ENCODE measurements around the gene RRAS2.

RRAS2 gene

DNA sequence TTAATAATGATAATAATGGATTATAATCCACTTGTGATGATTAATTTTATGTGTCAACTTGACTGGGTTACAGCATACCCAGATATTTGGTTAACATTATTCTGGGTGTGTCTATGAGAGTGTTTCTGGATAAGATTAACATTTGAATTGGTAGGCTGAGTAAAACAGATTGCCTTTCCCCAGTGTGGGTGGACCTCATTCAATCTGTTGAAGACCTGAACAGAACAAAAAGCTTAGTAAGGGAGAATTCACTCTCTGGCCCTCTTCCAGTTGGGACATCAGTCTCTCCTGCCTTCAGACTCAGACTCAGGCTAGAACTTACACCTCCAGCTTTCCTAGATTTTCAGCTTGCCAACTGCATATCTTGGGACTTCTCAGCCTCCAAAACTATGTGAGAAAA, 37.3 kb upstream of the RRAS2 start:
- Histone ChIP-seq H3K4me1 (no peaks in the 10 kb centered on the region), H3K9me3 (ENCODE audit: control insufficient read depth, low read length) (no peaks in the 10 kb centered on the region), H3K4me2 (ENCODE audit: low read length) (no peak overlapping the region), H3K27ac (no peak overlapping the region), H2AFZ (no peak overlapping the region), H3K9ac (no peak overlapping the region), H3K4me3 (ENCODE audit: low read depth, low read length) (no peak overlapping the region), H3K79me2 (no peaks in the 10 kb centered on the region), H3K36me3 (ENCODE audit: control insufficient read depth, insufficient read depth, low read length) (no peaks in the 10 kb centered on the region), H3K27me3 (ENCODE audit: control insufficient read depth, insufficient read depth, low read length) (no peaks in the 10 kb centered on the region)
- TF ChIP-seq, protein P1, sequence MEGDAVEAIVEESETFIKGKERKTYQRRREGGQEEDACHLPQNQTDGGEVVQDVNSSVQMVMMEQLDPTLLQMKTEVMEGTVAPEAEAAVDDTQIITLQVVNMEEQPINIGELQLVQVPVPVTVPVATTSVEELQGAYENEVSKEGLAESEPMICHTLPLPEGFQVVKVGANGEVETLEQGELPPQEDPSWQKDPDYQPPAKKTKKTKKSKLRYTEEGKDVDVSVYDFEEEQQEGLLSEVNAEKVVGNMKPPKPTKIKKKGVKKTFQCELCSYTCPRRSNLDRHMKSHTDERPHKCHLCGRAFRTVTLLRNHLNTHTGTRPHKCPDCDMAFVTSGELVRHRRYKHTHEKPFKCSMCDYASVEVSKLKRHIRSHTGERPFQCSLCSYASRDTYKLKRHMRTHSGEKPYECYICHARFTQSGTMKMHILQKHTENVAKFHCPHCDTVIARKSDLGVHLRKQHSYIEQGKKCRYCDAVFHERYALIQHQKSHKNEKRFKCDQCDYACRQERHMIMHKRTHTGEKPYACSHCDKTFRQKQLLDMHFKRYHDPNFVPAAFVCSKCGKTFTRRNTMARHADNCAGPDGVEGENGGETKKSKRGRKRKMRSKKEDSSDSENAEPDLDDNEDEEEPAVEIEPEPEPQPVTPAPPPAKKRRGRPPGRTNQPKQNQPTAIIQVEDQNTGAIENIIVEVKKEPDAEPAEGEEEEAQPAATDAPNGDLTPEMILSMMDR (IDR thresholded peaks at IDR 0.05), result no peak

DNA sequence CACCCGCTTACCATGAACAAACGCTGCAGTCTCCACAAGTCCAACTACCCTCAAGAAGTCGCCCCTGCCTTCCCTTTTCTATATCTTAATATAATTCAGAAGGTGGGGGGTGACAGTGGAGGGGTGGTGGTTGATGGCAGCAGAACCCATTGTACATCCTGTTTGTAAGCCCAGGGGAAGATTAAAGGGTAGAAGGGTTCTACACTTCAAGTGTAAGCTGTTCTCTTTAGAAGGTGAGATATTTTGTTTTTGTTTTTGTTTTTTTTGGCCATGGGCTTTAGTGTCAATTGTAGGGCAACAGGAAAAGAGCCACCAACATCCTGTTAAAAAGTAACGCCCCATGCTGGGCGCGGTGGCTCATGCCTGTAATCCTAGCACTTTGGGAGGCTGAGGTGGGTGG, 34.9 kb upstream of the RRAS2 start:
- Histone ChIP-seq H2AFZ (no peak overlapping the region), H3K4me3 (ENCODE audit: low read depth, low read length) (no peak overlapping the region), H3K9me3 (ENCODE audit: control insufficient read depth, low read length) (no peaks in the 10 kb centered on the region), H3K27ac (no peak overlapping the region), H3K4me2 (ENCODE audit: low read length) (no peak overlapping the region), H3K36me3 (ENCODE audit: control insufficient read depth, insufficient read depth, low read length) (no peaks in the 10 kb centered on the region), H3K4me1 (no peaks in the 10 kb centered on the region), H3K27me3 (ENCODE audit: control insufficient read depth, insufficient read depth, low read length) (no peaks in the 10 kb centered on the region), H3K9ac (no peak overlapping the region), H3K79me2 (no peaks in the 10 kb centered on the region)
- TF ChIP-seq, protein P1 (IDR thresholded peaks at IDR 0.05), result no peak

DNA sequence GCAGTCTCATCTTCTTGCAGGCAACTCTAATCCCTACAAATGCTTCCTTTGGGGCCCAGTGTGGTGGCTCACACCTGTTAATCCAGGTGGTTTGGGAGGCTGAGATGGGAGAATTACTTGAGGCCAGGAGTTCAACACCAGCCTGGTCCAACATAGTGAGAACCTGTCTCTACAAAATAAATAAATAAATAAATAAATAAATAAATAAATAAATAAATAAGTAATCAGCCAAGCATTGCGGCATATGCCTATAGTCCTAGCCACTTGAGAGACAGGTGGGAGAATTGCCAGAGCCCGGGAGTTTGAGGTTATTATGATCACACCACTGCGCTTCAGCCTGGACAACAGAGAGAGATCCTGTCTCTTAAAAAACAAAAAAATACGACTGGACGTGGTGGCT, 34.1 kb upstream of the RRAS2 start:
- H3K79me2 ChIP-seq, result no peaks in the 10 kb centered on the region
- no peak overlapping the region for H3K9ac ChIP-seq
- no peaks in the 10 kb centered on the region for H3K9me3 ChIP-seq (ENCODE audit: control insufficient read depth, low read length)
- H3K27ac ChIP-seq, result no peak overlapping the region
- no peaks in the 10 kb centered on the region for H3K36me3 ChIP-seq (ENCODE audit: control insufficient read depth, insufficient read depth, low read length)
- no peak overlapping the region for H2AFZ ChIP-seq
- no peaks in the 10 kb centered on the region for H3K27me3 ChIP-seq (ENCODE audit: control insufficient read depth, insufficient read depth, low read length)
- H3K4me1 ChIP-seq, result no peaks in the 10 kb centered on the region
- TF ChIP-seq, protein P1 (IDR thresholded peaks at IDR 0.05), result no peak
- no peak overlapping the region for H3K4me3 ChIP-seq (ENCODE audit: low read depth, low read length)
- H3K4me2 ChIP-seq (ENCODE audit: low read length), result no peak overlapping the region

DNA sequence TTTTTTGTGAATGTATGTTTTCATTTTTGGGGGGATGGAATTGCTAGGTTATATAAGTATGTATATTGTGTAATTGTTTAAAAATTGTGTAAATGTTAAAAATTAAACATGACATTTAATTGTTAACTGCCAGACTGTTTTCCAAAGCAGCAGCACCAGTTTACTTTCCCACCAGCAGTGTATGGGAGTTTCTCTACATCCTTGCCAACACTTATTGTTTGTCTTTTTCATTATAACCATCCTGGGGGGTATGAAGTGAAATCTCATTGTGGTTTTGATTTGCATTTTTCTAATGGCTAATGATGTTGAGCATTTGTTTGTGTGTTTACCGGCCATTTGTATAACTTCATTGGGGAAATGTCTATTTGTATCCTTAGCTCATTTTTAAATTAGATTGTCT, 31.7 kb upstream of the RRAS2 start:
- no peaks in the 10 kb centered on the region for H3K27me3 ChIP-seq (ENCODE audit: control insufficient read depth, insufficient read depth, low read length)
- no peak overlapping the region for H3K4me2 ChIP-seq (ENCODE audit: low read length)
- no peak overlapping the region for H3K4me3 ChIP-seq (ENCODE audit: low read depth, low read length)
- H3K4me1 ChIP-seq, result no peaks in the 10 kb centered on the region
- H3K9ac ChIP-seq, result no peak overlapping the region
- no peak overlapping the region for H3K27ac ChIP-seq
- H2AFZ ChIP-seq, result no peak overlapping the region
- TF ChIP-seq, protein P1 (IDR thresholded peaks at IDR 0.05), result no peak
- no peaks in the 10 kb centered on the region for H3K9me3 ChIP-seq (ENCODE audit: control insufficient read depth, low read length)
- no peaks in the 10 kb centered on the region for H3K36me3 ChIP-seq (ENCODE audit: control insufficient read depth, insufficient read depth, low read length)
- no peaks in the 10 kb centered on the region for H3K79me2 ChIP-seq

DNA sequence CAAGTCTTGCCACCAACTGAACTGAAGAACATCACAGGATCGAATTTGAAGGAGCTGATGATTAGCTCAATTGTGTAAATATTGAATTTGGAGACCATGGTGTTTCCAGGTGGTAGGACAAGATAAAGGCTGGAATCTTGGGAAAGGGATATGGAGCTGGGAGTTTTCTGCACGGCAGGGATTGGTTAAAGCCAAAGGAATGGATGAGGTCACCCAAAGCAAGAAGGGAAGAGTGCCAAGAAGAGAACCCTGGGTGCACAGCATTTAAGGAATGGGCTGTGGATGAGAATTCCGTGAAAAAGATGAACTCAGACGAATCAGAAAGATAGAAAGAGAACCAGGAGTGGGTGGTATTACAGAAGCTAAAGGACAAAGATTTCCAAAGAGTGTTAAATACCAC, 29.4 kb upstream of the RRAS2 start:
- H3K9me3 ChIP-seq (ENCODE audit: control insufficient read depth, low read length), result no peaks in the 10 kb centered on the region
- H3K4me1 ChIP-seq, result no peaks in the 10 kb centered on the region
- TF ChIP-seq, protein P1 (IDR thresholded peaks at IDR 0.05), result no peak
- H3K9ac ChIP-seq, result no peak overlapping the region
- H3K27ac ChIP-seq, result no peak overlapping the region
- H3K79me2 ChIP-seq, result no peaks in the 10 kb centered on the region
- no peak overlapping the region for H2AFZ ChIP-seq
- no peaks in the 10 kb centered on the region for H3K36me3 ChIP-seq (ENCODE audit: control insufficient read depth, insufficient read depth, low read length)
- H3K4me2 ChIP-seq (ENCODE audit: low read length), result no peak overlapping the region
- H3K4me3 ChIP-seq (ENCODE audit: low read depth, low read length), result no peak overlapping the region
- no peaks in the 10 kb centered on the region for H3K27me3 ChIP-seq (ENCODE audit: control insufficient read depth, insufficient read depth, low read length)

Data from parathyroid adenoma (tissue), 2 donors.